ENCODE results near the gene VPS16.

Gene VPS16

DNA sequence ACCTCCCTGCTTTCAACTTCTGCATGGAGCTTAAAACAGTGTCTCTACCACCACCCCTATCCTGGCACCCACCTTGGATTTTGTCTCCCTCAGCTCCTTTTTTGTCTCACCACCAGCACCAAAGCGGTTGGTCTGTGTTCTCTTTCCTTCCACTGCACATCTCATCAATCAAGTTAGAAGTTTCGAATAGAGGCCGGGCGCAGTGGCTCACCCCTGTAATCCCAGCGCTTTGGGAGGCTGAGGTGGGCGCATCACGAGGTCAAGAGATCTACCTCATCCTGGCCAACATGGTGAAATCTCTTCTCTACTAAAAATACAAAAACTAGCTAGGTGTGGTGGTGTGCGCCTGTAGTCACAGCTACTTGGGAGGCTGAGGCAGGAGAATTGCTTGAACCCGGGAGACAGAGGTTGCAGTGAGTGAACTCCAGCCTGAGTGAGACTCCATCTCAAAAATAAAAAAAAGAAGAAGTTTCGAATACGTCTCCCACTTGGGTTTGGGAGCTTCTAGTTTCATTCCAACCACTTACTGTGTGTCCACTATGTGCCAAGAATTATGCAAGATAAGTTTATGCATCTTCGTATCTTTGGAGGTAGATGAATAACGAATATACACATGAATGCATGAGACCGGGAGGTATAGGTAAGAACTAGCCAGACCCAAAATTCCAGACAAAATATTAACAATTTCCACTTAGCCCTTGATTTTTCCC, 6.0 kb upstream of the VPS16 start:
- no peak for DNase-seq (ENCODE audit: low read depth, low spot score)

DNA sequence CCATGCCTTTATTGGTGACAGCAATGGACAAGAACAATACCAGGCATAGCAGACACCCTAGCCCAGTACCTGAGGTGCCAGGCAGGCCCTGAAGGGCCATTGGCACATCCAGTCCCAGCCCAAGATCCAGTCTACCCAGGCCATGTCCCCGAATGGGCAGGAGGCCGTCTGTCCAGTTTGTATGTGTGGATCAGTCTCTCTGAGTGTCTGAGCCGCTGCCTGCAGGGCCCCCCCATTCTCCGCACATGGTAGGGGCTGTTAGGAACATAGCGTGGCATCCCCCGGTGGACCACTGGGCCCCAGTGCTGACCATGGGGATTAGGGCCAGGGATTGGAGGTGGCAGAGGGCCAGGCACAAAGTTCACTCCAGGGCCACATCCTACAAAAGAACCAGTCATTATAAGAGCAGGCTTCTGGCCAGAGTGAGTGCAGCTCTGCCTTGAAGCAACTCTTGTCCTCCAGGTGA, 5.2 kb upstream of the VPS16 start:
- no peak for DNase-seq (ENCODE audit: low read depth, low spot score)

DNA sequence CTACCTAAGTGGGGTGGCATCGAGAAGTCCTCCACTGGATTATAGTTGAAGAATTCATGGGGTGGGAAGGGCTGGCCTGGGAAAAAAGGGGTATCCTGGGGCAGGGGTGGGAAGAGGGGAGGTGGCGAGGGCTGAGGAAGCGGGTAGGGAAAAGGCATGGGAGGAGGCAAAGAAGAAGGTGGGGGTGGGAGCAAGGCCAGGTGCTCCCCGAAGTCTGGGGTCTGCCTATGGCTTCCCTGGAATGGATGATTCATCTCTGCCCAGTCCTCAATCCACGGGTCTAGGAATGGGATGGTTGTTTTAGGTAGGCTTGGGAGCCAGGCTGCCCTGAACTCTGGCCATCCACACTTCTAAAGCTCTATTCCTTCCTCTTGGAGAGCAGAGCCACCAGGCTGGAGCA, 4.5 kb upstream of the VPS16 start:
- DNase-seq (ENCODE audit: low read depth, low spot score), result no peak

DNA sequence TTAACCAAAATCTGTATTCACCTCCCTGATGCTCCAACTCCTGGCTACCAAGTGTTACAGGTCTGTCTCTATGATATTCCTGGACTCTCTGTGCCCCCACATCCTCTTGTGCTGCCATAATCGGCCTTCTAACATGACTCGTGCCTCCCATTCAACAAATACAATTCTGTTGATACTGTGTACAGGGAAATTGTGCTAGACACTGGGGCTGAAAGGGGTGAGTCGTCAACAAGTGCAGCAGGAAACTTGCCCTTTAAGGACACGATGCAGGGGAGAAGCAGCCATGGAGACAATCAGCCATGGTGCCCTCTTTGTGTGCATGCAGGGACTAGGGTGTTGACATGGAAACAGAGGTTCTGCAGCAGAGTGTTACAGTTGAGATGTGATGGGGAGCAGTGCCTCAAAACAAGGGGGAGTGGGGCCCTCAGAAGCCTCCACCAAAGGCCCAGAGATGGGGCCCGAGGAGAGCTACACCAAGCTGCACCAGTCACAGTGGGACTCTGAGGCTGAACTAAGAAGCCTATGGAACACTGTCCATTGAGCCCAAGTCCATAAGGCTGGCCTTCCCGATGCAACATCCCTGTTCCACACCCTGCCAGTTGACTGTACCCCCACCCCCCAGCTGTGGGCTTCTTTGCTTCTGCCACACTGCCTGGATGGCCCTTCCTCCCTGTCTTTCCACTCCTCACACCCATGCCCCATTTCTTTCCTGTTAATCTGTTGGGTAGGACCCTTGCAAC, 3.2 kb upstream of the VPS16 start:
- DNase-seq (ENCODE audit: low read depth, low spot score), result no peak

DNA sequence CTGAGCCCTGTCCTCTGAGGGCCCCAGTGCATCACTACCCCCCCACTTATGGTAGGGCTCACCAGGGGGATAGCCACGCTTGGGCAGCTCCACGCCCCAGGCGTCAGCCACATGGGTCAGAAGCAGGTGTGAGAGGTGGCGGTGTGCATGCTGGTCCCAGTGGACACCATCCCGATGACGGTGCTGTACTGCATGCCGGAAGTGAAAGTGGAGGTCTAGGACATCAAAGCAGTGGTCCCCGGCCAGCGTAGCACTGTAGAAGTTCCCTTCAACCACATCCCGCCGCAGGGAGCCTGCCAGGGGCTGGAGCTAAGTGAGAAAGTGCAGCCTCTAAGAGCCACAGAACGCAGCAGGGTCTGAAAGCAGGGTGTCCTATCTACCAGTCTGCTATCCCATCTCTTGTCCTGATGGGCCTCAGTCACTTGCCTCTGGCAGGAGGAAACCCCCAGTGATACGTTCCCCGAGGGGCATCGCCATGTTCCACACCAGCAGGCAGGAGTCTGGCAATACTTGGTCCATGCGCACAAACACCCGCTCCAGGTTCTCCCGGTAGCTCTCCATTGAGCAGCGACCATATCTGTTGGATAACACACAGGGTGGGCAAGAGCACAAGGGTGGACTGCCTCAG, 2.3 kb upstream of the VPS16 start:
- no peak for DNase-seq (ENCODE audit: low read depth, low spot score)

DNA sequence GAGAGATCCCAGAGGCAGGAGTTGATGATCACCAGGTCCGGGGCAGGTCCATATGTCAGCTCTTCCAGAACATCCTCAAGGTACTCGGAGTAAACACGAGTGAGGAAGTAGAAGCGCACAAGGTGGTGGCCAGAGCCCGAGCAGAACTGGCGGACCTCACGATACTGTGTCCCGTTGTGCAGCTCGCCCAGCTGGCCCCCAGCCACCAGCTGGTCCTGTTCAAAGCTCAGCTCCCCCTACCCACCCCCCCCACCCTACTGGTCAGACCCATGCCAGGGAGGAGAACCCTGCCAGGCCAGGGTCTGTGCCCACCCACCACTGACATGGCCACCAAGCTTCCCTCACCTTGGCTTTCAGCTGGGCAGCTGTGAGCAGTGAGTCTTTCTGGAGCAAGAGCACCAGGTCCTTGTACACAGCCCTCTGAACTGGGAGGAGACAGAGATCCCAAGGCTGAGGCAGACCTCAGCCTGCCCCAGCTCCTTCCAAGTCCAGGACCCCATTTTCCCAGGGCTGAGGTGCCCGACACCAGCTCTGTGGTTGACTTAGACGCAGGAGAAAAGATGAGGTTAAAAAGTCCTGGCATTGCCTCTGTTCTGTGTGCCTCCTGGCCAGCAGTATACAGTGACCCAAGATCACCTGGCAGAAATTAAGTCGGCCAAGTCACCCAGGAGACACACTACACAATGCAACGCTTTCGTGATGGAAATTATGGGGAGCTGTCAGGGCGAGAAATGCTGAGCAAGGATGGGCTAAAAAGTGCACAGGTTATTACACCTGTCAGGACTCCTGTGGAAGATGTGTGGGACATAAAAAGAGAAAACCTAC, 1.5 kb upstream of the VPS16 start:
- DNase-seq (ENCODE audit: low read depth, low spot score), result no peak

DNA sequence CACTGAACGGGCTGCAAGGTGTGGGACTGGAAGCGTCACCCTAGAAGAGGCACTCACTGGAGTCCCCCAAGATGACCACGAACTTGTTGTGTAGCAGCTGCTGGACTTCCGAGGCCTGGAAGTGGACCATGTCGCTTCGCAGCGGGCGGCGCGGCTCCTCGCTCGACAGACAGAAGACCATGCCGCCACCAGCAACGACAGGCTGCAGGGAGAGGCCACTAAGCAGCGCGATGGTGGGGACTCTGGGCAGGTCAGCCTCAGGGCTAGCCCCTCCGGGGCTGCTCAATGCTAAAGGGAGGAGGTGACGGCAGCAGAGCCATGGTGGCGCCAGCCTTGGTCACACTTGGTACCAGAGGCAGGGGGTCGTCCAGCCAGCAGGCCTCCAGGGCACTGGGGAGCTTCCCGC, 810 bp upstream of the VPS16 start:
- no peak for DNase-seq (ENCODE audit: low read depth, low spot score)

DNA sequence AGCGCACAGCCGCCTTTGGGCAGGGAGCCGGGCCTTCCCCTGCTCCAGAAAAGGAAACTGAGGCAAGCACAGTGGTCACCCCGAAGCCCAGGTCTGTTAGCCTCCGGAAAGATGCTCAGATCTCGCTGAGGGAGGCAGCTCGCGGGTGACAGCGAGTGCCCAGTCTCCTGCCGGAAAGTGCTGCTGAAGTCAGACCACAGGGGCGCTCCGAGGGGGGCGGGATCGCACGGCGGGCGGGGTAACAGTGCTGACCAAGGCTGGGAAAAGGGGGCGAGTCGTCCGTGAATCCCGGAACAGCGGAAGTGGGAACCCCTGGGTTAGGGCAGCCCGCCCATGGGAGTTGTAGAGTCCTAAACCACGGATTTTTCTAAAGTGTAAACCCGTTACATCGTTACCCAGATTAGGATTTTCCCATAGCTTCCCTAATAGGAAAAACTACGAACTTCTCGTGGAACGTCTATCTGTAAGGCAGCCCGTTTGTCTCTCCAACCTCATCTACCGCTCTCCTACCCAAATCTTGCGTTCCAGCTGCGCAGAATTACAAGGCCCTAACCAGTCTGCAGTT, 504 bp downstream of the VPS16 start:
- no peak for DNase-seq (ENCODE audit: low read depth, low spot score)

DNA sequence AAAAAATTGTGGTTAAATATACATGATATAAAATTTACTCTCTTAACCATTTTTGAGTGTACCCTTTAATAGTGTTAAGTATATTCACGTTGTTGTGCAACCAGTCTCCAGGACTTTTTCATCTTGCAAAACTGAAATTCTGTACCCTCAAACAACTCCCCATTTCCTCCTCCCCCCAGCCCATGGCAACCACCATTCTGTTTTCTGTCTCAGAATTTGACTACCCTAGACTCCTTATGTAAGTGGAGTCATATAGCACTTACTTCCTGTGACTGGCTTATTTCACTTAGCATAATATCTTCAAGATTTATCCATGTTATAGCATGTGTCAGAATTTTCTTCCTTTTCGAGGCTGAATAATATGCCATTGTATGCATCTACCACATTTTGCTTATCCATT, 5.1 kb downstream of the VPS16 start:
- no peak for DNase-seq (ENCODE audit: low read depth, low spot score)

DNA sequence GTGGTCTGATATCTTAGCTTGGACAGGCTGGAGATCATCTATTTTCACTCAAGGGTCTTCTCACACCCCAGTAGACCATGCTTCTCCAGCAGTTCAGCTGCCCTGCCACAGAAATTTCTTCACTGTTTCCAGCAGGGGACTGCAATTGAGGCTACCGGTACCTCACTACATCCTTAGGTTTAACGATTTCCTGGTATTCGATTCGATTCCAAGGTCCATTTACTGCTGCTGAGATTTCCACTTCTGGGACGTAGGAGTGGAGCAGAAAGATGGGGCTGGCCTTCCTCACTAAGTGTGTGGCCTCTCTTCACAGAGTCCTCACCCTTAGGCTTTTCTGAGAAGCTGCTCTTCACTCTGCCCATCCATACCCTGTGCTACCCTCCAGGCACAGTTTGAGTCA, 6.2 kb downstream of the VPS16 start:
- no peak for DNase-seq (ENCODE audit: low read depth, low spot score)

DNA sequence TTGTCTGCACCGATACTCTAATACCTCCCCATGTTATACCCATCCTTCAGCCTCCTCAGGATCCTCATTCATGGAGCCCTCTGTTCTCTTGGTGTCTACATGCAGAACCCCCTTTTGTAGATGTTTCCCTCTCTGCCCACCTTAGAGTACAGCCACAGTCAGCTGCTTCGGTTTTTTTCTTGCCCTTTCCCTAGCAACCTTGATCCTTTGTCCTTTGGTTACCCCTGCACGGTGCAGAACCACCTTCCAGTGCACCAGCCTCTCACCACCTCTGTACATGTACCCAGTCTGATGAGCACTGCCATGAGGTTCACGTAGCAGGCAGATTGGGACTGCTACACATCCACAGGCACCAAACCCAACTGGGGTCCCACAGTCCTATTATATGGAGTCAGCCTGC, 7.3 kb downstream of the VPS16 start:
- DNase-seq (ENCODE audit: low read depth, low spot score), result no peak

DNA sequence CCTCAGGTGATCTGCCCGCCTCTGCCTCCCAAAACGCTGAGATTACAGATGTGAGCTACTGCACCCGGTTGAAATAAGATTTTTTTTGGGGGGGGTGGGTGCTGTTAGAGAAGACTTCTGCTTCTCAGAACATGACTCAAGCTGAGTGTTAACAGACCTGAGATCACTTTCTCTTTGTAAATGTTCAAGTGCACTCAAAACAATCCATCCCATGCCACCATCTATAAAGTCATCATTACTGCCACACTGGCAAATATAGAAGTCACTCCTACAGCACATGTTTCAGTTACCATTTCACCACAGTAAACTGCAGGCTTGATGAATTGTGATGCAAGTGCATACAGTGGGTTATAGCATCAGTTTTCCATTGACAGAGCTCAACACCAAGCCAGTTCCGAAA, 9.0 kb downstream of the VPS16 start:
- no peak for DNase-seq (ENCODE audit: low read depth, low spot score)

DNA sequence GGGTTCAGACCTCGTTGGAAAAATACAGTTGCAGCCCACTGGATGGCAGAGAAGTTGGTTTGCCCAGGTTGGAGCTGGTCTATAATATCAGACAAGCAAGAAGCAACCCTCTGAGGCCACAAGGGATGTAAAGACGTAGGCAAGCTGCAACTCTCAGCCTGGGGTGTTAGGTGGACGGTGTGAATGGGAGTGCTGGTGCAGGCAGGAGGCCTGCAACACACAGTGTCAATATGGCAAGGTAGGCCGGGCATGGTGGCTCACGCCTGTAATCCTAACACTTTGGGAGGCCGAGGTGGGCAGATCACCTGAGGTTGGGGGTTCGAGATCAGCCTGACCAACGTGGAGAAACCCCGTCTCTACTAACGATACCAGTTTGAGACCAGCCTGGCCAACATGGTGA, 10.5 kb downstream of the VPS16 start:
- DNase-seq (ENCODE audit: low read depth, low spot score), result no peak

DNA sequence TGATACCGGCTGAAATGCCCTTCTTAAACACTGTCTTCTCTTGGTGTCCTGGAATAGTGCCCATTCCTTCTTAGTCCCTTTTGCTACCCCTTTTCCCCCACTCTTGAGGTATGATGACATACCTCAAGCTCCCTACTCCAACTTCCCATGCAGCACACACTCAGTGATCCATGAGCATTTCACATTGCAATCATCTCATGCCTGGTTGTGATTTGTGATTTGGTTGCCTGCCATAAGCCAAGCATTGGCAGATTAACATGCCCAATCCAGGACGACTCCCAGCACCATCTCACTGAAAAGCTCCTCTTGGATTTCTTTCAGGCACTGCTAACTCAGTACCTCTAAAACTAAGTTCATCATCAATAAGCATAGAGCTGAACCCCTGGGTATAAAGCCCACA, 18.0 kb downstream of the VPS16 start:
- DNase-seq (ENCODE audit: low read depth, low spot score), result no peak

DNA sequence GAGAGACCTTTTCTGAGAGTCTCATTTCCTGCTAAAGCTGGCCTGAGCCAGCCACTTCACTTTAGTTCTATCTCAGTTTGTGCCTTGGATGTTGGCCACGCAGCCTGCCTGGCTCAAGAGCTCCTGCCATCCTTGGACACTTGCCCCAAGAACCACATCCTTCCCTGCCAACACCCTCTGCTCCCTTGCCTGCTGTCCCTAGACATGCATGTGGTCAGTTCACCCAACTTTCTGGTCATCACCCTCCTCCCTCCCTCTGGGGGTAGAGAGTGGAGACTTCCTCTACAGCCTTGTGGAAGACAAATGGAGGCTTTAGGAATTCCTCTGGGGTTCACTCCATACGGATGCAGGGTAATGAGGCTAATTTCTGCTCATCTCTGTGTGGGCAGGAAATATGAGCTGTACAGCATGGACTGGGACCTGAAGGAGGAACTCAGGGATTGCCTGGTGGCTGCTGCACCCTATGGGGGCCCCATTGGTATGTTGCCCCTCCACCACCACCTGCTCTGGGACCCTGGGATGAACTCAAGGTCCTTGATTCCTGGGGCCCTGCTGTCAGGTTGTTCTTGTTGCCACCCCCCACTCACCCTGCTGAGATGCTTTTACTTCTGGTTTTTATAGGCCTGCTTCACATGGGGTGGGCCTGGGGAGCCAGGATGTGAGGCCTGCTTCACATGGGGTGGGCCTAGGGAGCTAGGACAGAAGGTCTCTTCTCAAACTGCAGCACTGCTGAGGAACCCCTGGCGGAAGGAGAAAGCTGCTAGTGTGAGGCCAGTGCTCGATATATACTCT, 19.0 kb downstream of the VPS16 start:
- DNase-seq (ENCODE audit: low read depth, low spot score), result no peak

DNA sequence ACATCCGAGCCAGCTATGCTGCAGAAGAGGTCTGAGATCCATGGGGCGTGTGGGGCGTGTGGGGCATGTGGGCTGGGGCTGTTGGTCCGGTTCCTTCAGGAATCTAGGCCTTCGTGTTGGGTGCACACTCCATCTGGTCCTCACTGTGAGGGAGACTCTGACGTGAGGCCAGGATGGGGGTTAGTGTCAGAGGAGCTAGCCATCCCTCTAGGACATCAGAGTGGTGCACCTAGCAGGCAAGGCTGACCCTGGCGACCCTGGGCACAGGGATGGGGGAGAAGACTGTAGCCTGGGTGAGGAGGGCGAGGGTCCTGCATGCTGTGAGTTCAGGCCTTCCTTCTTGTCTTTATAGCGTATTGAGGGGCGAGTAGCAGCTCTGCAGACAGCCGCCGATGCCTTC, 24.1 kb downstream of the VPS16 start:
- no peak for DNase-seq (ENCODE audit: low read depth, low spot score)

DNA sequence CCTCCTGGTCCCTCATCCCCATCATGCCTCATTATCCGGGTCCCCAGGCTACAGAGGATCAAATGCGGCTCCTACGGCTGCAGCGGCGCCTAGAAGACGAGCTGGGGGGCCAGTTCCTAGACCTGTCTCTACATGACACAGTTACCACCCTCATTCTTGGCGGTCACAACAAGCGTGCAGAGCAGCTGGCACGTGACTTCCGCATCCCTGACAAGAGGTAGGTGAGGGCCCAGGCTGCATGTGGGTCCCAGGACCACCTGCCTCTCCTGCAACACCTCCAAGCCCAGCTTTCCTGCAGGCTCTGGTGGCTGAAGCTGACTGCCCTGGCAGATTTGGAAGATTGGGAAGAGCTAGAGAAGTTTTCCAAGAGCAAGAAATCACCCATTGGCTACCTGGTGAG, 24.6 kb downstream of the VPS16 start:
- DNase-seq (ENCODE audit: low read depth, low spot score), result no peak

DNA sequence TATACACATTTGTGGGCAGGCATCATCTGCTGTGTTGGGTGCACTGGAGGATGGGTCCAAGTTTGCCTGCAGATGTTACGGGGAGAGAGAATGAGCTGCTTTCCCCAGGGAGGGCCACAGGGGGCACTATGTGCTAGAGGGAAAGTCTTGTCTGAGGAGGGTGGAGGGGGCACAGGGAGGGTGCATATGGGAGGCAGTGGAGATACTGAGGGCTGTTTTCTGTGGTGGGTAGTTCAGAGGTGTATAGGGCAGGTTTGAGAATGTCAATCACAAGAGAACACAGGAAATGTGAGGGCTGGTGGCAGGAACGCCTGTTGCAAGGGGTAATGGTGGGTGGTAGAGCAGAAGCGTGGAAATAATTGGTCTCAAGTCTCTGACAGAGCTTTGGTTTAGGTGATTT, 25.1 kb downstream of the VPS16 start:
- DNase-seq (ENCODE audit: low read depth, low spot score), result peak; percentile 33

DNA sequence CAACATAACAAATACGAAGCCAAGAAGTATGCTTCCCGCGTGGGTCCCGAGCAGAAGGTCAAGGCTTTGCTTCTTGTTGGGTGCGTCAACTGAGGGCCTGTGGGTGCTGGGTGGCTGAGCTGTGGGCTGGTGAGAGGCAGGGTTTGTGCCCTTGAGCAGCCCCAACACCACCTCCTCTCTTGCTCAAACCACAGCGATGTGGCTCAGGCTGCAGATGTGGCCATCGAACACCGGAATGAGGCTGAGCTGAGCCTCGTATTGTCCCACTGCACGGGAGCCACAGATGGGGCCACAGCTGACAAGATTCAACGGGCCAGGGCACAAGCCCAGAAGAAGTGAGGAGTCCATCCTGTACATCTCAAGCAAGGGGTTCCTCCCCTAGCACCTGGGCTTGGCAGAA, 25.7 kb downstream of the VPS16 start:
- DNase-seq (ENCODE audit: low read depth, low spot score), result no peak

DNA sequence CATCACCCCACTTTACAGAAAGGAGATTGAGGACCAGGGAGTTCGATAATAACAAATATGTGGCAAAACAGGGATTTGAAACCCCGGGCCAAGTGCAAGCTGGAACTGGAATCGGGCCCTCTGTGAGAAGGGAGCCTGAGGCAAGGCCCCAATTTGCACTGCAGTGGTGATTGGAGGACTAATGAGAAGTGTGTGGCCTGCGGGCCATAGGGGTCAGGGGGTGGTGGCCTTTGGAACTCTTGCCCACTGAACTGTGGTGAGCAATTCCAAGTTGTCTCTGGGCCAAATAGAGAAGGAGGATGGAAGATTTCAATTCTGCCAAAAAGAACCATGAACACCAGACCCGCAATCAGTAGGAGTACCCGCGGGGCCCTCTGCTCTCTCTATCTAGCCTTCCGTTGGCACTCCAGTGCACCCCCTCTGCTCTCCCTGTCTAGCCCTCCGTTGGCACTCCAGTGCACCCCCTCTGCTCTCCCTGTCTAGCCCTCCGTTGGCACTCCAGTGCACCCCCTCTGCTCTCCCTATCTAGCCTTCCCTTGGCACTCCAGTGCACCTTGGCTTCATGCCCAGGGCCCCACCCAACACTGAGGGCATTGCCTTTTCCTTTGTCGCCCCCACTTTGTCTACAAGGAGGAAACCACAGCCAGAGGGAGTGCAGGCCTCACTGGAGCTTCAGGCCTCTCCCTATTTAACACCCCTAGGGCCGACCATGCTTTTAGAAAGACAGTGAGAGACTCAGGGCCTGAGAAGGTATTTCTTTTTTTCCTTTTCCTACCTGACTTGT, 26.7 kb downstream of the VPS16 start:
- DNase-seq (ENCODE audit: low read depth, low spot score), result no peak
